GM18858 (cell line): ENCODE measurements around the gene LMF1.
"Not testable (repeated sequence)": the region's sequence is repeated elsewhere in the genome, so short reads cannot be mapped to it uniquely, and the experiment has no call there.

ENCODE experiments used
- ATAC-seq: cut with Tn5 transposase; IDR thresholded peaks from one replicate; pipeline ENCODE4 v1.9.1; 2021; ENCODE audit not compliant: unreplicated experiment

Gene LMF1

DNA sequence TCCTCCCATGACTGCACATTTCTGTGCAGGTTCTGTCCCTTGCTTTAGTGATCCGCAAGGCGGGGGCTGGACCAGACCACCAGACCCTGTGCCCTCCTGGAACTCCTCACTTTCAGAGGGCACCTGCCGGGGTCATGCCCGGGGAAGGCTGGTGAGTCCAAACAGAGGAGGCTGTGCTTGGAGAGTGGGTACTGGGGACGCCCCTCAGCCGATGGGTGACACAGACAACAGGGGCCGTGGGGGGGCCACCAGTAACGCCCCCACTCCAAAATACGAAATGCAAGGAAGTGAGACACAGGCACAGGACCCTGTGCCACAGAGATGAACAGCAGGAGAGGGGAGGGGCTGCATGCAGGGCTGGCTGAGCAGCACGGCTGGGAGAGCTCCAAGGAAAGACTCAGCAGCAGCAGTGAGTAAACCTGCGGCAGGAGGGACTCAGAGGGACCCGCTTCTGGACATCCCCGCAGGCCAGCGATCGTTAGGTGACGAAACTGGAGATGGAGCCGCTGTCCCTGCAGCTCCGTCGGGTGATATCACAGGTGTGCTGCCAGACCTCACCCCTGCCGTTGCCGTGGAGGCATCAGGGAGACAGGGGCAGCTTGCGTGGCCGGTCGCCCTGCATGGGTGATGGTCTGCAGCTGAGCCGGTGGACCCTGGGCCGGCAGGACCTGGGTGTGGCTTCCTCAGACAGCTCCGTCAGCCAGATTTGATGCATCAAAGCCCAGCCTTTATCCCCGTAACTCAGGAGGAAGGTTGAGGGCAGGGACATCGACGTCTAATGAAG lies 99.0 kb downstream of the LMF1 start:
- no peak for ATAC-seq

- ATAC-seq, result no peak
Observed at GRCh38 chr16:870856-871561, 99.8 kb downstream of the LMF1 start.

DNA sequence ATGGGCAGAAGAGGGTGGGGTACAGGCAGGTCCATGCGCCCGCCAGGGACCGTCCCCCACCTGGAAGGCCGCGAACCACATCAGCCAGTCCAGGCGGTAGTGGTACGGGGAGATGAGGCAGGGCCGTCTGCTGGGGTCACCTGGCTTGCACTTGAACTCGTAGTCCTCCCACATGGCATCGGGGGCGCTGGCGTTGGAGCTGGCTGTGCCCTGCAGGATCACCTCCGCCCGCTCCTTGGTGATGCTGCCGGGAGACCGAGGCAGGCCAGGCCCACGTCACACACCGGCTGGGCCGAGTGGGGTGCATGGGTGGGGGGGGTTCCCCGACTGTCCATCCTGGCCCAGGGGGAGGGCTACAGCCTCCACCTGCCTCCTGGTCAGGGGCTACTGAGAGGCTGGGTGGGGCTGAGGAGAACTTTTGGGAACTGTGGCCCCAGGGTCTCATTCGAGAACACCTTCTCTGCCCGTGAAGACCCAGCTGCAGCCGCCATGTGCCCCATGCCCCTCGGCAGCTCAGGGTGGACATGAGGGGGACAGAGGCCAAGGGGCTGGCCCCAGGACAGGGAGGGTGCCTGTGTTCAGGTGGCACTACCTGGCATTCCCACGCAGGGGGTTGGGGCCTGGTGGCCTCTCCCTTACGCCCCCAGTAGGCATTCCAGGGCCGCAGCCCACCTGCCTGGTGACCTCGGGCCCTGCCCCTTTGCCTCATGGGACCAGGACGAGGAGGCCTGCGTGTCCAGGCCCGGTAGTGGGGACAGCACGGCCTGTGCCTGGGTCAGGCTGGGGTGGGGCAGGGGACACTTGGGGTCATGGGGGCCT lies 100.8 kb downstream of the LMF1 start:
- no peak for ATAC-seq

DNA sequence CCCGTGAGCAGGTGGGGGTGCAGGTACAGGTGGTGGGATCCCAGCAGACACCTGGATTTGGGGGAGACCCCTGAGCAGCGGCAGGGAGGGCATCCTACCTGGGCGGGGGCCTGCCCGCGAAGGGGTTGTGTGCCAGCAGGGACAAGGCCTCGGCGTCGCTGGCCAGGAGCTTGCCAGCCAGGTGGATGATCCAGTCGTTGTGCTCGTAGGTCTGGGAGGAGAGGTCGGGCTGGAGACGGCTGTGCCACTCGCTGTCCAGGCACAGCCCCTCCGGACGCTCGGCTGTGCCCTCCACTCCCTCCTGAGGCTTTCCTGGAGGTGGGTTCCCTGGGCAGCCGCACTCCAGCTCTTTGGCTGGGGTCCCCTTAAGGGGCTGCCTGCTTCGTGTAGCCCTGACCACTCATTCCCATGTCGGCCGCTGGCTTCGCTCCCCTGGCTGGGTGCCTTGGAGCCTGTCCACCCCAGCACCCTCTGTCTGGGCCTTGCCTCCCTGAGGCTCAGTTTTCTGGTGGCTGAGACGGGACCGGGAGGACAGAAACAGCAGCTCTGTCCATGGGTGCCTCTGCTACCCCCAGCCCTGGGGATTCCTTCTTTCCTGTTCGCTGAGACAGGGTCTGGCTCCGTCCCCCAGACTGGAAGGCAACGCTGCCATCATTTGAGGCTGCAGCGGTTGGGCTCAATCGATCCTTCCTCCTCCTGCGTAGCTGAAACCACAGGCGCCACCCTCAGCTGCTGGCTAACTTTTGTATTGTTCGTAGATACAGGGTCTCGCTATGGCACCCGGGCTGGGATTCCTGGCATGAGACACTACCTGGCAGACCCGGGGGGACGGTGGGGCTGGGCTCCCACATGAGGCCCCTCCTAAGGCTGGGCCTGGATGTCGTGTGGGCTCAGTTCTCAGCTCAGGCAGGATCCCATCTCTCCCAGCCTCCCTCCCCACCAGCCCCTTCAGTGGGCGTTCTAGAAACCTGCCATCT lies 101.7 kb downstream of the LMF1 start:
- no peak for ATAC-seq

- no peak for ATAC-seq
Observed at GRCh38 chr16:868386-868755, 102.4 kb downstream of the LMF1 start.

GRCh38 chr16:867421-868385 lies 103.1 kb downstream of the LMF1 start:
- no peak for ATAC-seq

- no peak for ATAC-seq
Observed at GRCh38 chr16:866252-866896, 104.4 kb downstream of the LMF1 start.

DNA sequence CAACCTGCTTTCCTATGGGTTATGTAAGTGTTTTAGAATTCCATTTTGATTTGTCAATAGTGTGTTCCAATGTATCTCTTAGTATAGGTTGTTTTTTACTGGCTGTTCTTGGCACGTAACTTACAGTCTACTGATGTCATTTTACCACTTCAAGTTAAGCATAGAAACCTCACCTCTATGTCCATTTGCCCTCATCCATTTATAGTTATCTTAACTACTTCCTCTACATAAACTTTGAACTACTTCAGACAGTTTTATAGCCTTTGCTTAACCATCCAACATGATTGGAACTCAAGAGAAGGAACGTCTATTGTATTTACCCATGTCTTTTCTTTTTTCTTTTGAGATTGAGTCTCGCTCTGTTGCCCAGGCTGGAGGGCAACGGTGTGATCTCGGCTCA lies 105.8 kb downstream of the LMF1 start:
- no peak for ATAC-seq

- ATAC-seq, result no peak
Observed at GRCh38 chr16:861446-861845, 109.3 kb downstream of the LMF1 start.

GRCh38 chr16:860891-861290 lies 109.9 kb downstream of the LMF1 start:
- no peak for ATAC-seq

DNA sequence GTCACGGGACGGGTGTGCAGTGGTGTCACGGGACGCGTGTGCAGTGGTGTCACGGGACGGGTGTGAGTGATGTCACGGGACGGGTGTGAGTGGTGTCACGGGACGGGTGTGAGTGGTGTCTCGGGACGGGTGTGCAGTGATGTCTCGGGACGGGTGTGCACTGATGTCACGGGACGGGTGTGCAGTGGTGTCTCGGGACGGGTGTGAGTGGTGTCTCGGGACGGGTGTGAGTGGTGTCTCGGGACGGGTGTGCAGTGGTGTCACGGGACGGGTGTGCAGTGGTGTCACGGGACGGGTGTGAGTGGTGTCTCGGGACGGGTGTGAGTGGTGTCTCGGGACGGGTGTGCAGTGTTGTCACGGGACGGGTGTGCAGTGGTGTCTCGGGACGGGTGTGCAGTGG lies 111.8 kb downstream of the LMF1 start:
- not testable (repeated sequence) for ATAC-seq

DNA sequence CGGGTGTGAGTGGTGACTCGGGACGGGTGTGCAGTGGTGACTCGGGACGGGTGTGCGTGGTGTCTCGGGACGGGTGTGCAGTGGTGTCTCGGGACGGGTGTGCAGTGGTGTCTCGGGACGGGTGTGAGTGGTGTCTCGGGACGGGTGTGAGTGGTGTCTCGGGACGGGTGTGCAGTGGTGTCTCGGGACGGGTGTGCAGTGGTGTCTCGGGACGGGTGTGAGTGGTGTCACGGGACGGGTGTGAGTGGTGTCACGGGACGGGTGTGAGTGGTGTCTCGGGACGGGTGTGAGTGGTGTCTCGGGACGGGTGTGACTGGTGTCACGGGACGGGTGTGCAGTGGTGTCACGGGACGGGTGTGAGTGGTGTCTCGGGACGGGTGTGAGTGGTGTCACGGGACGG lies 112.3 kb downstream of the LMF1 start:
- ATAC-seq, result not testable (repeated sequence)

GRCh38 chr16:856811-857210 lies 114.0 kb downstream of the LMF1 start:
- ATAC-seq, result no peak

DNA sequence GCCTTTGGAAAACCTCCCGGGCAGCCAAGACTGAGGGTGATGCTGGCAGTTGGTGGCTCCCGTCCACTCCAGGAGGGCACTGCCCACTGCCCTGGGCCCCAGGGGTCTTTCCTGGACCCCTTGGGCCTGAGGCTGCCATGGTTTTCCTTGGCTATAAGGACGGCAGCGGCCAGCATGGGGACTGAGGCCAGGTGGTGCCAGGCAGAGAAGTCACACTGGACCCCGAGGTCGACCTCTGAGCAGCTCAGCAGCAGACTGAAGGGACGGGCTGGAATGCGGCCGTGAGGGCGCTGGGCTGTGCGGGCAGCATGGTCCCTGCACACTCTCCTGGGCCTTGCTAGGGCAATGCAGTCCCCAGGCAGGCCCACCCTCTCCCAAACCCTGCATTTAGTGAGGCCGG lies 114.7 kb downstream of the LMF1 start:
- ATAC-seq, result no peak

DNA sequence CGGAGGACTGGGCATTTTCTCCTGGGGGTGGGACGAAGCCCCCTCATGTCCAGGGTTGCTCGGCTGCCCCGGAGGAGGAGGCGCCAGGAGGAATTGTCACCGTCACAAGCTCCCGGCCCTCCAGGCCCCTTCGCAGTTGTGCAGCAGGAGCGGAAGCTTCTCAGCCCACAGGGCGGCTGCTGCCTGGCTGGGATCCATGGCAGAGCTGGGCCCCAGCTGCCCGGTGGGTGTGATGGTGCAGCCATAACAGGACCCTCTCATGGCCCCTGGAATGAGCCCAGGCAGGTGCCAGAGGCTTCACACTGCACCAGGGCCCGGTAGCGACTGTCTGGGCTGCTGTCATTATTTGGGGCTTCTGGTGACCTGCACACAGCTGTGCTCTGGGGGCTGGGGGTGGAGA lies 115.3 kb downstream of the LMF1 start:
- ATAC-seq, result no peak

GRCh38 chr16:854808-855410 lies 115.9 kb downstream of the LMF1 start:
- no peak for ATAC-seq

- ATAC-seq, result no peak
Observed at GRCh38 chr16:853981-854807, 116.6 kb downstream of the LMF1 start.

DNA sequence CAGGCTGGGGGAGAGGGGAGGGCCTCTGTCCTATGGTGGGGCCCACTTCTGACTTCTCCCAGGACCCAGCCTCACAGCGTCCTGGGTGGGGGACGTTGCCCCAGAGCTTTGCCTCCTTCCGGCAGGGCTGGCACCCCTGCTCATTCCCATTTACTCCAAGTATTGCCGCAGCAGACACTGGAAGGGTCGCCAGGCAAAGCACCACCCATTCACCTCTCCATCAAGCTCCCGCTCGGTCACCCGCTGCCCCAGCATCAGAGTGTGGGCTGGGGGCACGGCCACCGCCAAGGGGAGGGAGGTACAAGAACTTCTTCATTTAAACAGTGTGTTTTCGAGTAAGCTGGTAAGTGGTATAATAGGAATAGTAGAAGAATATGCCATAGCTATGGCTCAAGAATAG lies 117.5 kb downstream of the LMF1 start:
- no peak for ATAC-seq
